ENCODE data around the gene GGA2.
"Not testable (repeated sequence)": the region's sequence is repeated elsewhere in the genome, so short reads cannot be mapped to it uniquely, and the experiment has no call there.

GGA2 gene

GRCh38 chr16:23510164-23510914 lies at the start of gene GGA2:
GGA2 (minus strand) TSS chr16:23510494; CDS start chr16:23510411, 83 bp downstream.
- peak; percentile 76 for DNase-seq (ENCODE audit: low read depth)

GRCh38 chr16:23557779-23558702 lies 47.7 kb upstream of the GGA2 start:
- DNase-seq (ENCODE audit: low read depth) = no peak

- DNase-seq (ENCODE audit: low read depth) = peak; percentile 96
Observed at GRCh38 chr16:23556881-23557778, 46.8 kb upstream of the GGA2 start, which contains the start of the genes EARS2 and UBFD1. EARS2 (minus strand) TSS chr16:23557350; CDS start chr16:23557343, 7 bp downstream. UBFD1 (plus strand) TSS chr16:23557727; CDS start chr16:23557743, 16 bp downstream.

- no peak for DNase-seq (ENCODE audit: low read depth)
Observed at GRCh38 chr16:23554536-23554935, 44.2 kb upstream of the GGA2 start.

GRCh38 chr16:23552161-23552560 lies 41.9 kb upstream of the GGA2 start:
- no peak for DNase-seq (ENCODE audit: low read depth)

GRCh38 chr16:23549938-23550337 lies 39.6 kb upstream of the GGA2 start:
- DNase-seq (ENCODE audit: low read depth) = no peak

- no peak for DNase-seq (ENCODE audit: low read depth)
Observed at GRCh38 chr16:23544436-23544835, 34.1 kb upstream of the GGA2 start.

GRCh38 chr16:23540817-23541178 lies 30.5 kb upstream of the GGA2 start:
- DNase-seq (ENCODE audit: low read depth) = not testable (repeated sequence)

- DNase-seq (ENCODE audit: low read depth) = no peak
Observed at GRCh38 chr16:23539984-23540816, 29.9 kb upstream of the GGA2 start.

GRCh38 chr16:23538919-23539278 lies 28.6 kb upstream of the GGA2 start:
- DNase-seq (ENCODE audit: low read depth) = no peak

GRCh38 chr16:23537390-23537789 lies 27.1 kb upstream of the GGA2 start:
- DNase-seq (ENCODE audit: low read depth) = no peak

- DNase-seq (ENCODE audit: low read depth) = no peak
Observed at GRCh38 chr16:23535901-23536300, 25.6 kb upstream of the GGA2 start.

- no peak for DNase-seq (ENCODE audit: low read depth)
Observed at GRCh38 chr16:23534868-23535860, 24.9 kb upstream of the GGA2 start.

GRCh38 chr16:23532448-23532847 lies 22.2 kb upstream of the GGA2 start:
- DNase-seq (ENCODE audit: low read depth) = no peak

GRCh38 chr16:23530062-23530461 lies 19.8 kb upstream of the GGA2 start:
- no peak for DNase-seq (ENCODE audit: low read depth)

GRCh38 chr16:23528644-23529310 lies 18.5 kb upstream of the GGA2 start:
- no peak for DNase-seq (ENCODE audit: low read depth)

- DNase-seq (ENCODE audit: low read depth) = no peak
Observed at GRCh38 chr16:23527961-23528643, 17.8 kb upstream of the GGA2 start.

GRCh38 chr16:23524886-23525285 lies 14.6 kb upstream of the GGA2 start:
- DNase-seq (ENCODE audit: low read depth) = no peak

All from activated T-helper 9 cell treated with anti-CD3 and anti-CD28 coated beads, Interleukin-2, amount 50 U/mL, for 16 hours (primary cell).